ENCODE measurements around the gene PCDHA7. TPM values are rescaled to one million over a fixed set of nuclear protein-coding genes. Genes with fewer than 3 reads are reported as not detected.
"Not testable (repeated sequence)": the region's sequence is repeated elsewhere in the genome, so short reads cannot be mapped to it uniquely, and the experiment has no call there.

The PCDHA7 gene
- total RNA-seq, 1 experiment from 2014 or later, result 0.48 TPM

GRCh38 chr5:140875085-140876065, 41.3 kb downstream of the PCDHA7 start, which contains the start of gene PCDHA12:
PCDHA12 (plus strand) TSS chr5:140875308; CDS start chr5:140875473, 165 bp downstream.
- no peak within 1 kb of the TSS for H2AFZ ChIP-seq (ENCODE audit: low read length)
- peaks cover under 1% of the 10 kb centered on the region; the same call in 1 of the 2 replicates for H3K79me2 ChIP-seq (ENCODE audit: insufficient read depth, low read length)
- peak within 1 kb of the TSS; percentile 78 for H3K18ac ChIP-seq (ENCODE audit: insufficient read length, low read depth, low read length)
- no peak within 1 kb of the TSS for H3K56ac ChIP-seq (ENCODE audit: insufficient read length, low read depth, low read length)
- no peak within 1 kb of the TSS for H4K91ac ChIP-seq (ENCODE audit: insufficient read length, low read depth, low read length)
- H3K4me2 ChIP-seq (ENCODE audit: insufficient read depth, insufficient read length, low read length), result peak within 1 kb of the TSS; percentile 16
- H3K27me3 ChIP-seq (ENCODE audit: insufficient read depth, low read length), result no peaks in the 10 kb centered on the region
- H2BK5ac ChIP-seq (ENCODE audit: insufficient read length, low read length), result no peak within 1 kb of the TSS
- no peak within 1 kb of the TSS for H2BK12ac ChIP-seq (ENCODE audit: insufficient read length, low read depth, low read length)
- H3K9me3 ChIP-seq (ENCODE audit: control insufficient read depth, low read depth, low read length), result no peaks in the 10 kb centered on the region
- H2BK20ac ChIP-seq (ENCODE audit: low read depth, low read length, poor library complexity, severe bottlenecking), result no peak within 1 kb of the TSS
- H3K4me1 Mint-ChIP-seq, result peaks cover 10 to 14% of the 10 kb centered on the region in 2 experiments; a peak in 2 of 4 replicates
- peaks cover 20 to 37% (median 36%) of the 10 kb centered on the region in 3 experiments for H3K36me3 Mint-ChIP-seq (ENCODE audit: insufficient read depth in 1 of 3, low read depth in 3 of 3)
- H3K14ac ChIP-seq (ENCODE audit: insufficient read depth, low read length), result peak within 1 kb of the TSS; percentile 95; the same call in 1 of the 2 replicates
- peak within 1 kb of the TSS; percentile 94 to 95 for H3K4me3 Mint-ChIP-seq
- peak within 1 kb of the TSS in 2 of 3 experiments; percentile 96 for H3K27ac Mint-ChIP-seq
- H3K9ac ChIP-seq (ENCODE audit: extremely low read depth, insufficient read length, low read length), result peak within 1 kb of the TSS; percentile 38
- no peaks in the 10 kb centered on the region for H3K27me3 Mint-ChIP-seq (ENCODE audit: low read depth)
- no peak within 1 kb of the TSS; the same call in 1 of the 2 replicates for H3K4ac ChIP-seq (ENCODE audit: low read depth, low read length)
- H2AK5ac ChIP-seq (ENCODE audit: insufficient read length, low read length), result no peak within 1 kb of the TSS
- no peak within 1 kb of the TSS for H2BK15ac ChIP-seq (ENCODE audit: low read depth, low read length)
- peak; percentile 80 for TF ChIP-seq CTCF (conservative IDR thresholded peaks at IDR 0.05)
- no peaks in the 10 kb centered on the region for H3K79me1 ChIP-seq (ENCODE audit: insufficient read depth, low read depth, low read length, poor library complexity, severe bottlenecking)
- DNase-seq, result peak; percentile 45
- no peak within 1 kb of the TSS for H3T11ph ChIP-seq (ENCODE audit: low read length)
- H3K23me2 ChIP-seq (ENCODE audit: insufficient read length, low read depth, low read length, poor library complexity, severe bottlenecking), result no peaks in the 10 kb centered on the region
- no peaks in the 10 kb centered on the region for H4K20me1 ChIP-seq (ENCODE audit: control insufficient read depth, insufficient read depth, insufficient read length)
- no peaks in the 10 kb centered on the region for H3K4me1 ChIP-seq (ENCODE audit: insufficient read depth, low read length)
- H2BK120ac ChIP-seq (ENCODE audit: low read depth, low read length, poor library complexity, severe bottlenecking), result no peak within 1 kb of the TSS
- no CpG with 5 or more reads among the region's 47 CpGs for WGBS (ENCODE audit: extremely low coverage, insufficient read length, low lambda C conversion rate)
- no peak within 1 kb of the TSS for H3K27ac ChIP-seq (ENCODE audit: insufficient read length, low read depth, low read length)
- no peak within 1 kb of the TSS for H4K5ac ChIP-seq (ENCODE audit: insufficient read length, low read depth, low read length)
- H4K8ac ChIP-seq (replicated peaks; ENCODE audit: insufficient read length, low read depth, low read length), result no peak within 1 kb of the TSS
- H3K23ac ChIP-seq (ENCODE audit: insufficient read length, low read depth, low read length), result no peak within 1 kb of the TSS
- peaks cover 0 to 4% of the 10 kb centered on the region in 2 experiments; a peak in 2 of 5 replicates for H3K9me3 Mint-ChIP-seq

GRCh38 chr5:140876541-140877261, 42.6 kb downstream of the PCDHA7 start:
- not testable (repeated sequence) for DNase-seq; H3K27me3 Mint-ChIP-seq (ENCODE audit: low read depth); H3K9ac ChIP-seq (ENCODE audit: extremely low read depth, insufficient read length, low read length); H2BK15ac ChIP-seq (ENCODE audit: low read depth, low read length); H2BK12ac ChIP-seq (ENCODE audit: insufficient read length, low read depth, low read length); H2BK120ac ChIP-seq (ENCODE audit: low read depth, low read length, poor library complexity, severe bottlenecking); H3K4me1 ChIP-seq (ENCODE audit: insufficient read depth, low read length); H3K18ac ChIP-seq (ENCODE audit: insufficient read length, low read depth, low read length); H2BK20ac ChIP-seq (ENCODE audit: low read depth, low read length, poor library complexity, severe bottlenecking); H3K4ac ChIP-seq (ENCODE audit: low read depth, low read length); H3K79me2 ChIP-seq (ENCODE audit: insufficient read depth, low read length); H2BK5ac ChIP-seq (ENCODE audit: insufficient read length, low read length); H2AFZ ChIP-seq (ENCODE audit: low read length); H4K8ac ChIP-seq (replicated peaks; ENCODE audit: insufficient read length, low read depth, low read length); H3K56ac ChIP-seq (ENCODE audit: insufficient read length, low read depth, low read length); H3K23ac ChIP-seq (ENCODE audit: insufficient read length, low read depth, low read length); H2AK5ac ChIP-seq (ENCODE audit: insufficient read length, low read length); H3K27ac ChIP-seq (ENCODE audit: insufficient read length, low read depth, low read length); H3K27me3 ChIP-seq (ENCODE audit: insufficient read depth, low read length); H3K9me3 ChIP-seq (ENCODE audit: control insufficient read depth, low read depth, low read length); H3K23me2 ChIP-seq (ENCODE audit: insufficient read length, low read depth, low read length, poor library complexity, severe bottlenecking); H4K5ac ChIP-seq (ENCODE audit: insufficient read length, low read depth, low read length); H3K27ac Mint-ChIP-seq; H3K9me3 Mint-ChIP-seq; H3K4me2 ChIP-seq (ENCODE audit: insufficient read depth, insufficient read length, low read length); H4K20me1 ChIP-seq (ENCODE audit: control insufficient read depth, insufficient read depth, insufficient read length); H4K91ac ChIP-seq (ENCODE audit: insufficient read length, low read depth, low read length); H3T11ph ChIP-seq (ENCODE audit: low read length); H3K14ac ChIP-seq (ENCODE audit: insufficient read depth, low read length); H3K79me1 ChIP-seq (ENCODE audit: insufficient read depth, low read depth, low read length, poor library complexity, severe bottlenecking)
- peaks cover 13 to 27% (median 27%) of the 10 kb centered on the region in 3 experiments; a peak in 6 of 7 replicates for H3K36me3 Mint-ChIP-seq (ENCODE audit: insufficient read depth in 1 of 3, low read depth in 3 of 3)
- peaks cover 10 to 14% of the 10 kb centered on the region in 2 experiments; a peak in 2 of 4 replicates for H3K4me1 Mint-ChIP-seq
- no CpG with 5 or more reads among the region's 80 CpGs for WGBS (ENCODE audit: extremely low coverage, insufficient read length, low lambda C conversion rate)
- H3K4me3 Mint-ChIP-seq, result peak overlapping the region; percentile 94 to 95; a peak in 4 of 5 replicates

Measured in H9 (cell line).